ENCODE results near the gene NRG3.
A peak's percentile ranks its signal among the peaks of the same experiment; 100 is the strongest.

NRG3 gene

GRCh38 chr10:81848931-81849330, 26.1 kb upstream of the NRG3 start:
- no peak for DNase-seq (ENCODE audit: low read depth)
- H3K4me3 ChIP-seq (ENCODE audit: low read depth, low read length) = no peak overlapping the region
- TF ChIP-seq CTCF (IDR thresholded peaks at IDR 0.05; ENCODE audit: insufficient read depth, low read depth, low read length, missing control alignments) = no peak

- DNase-seq (ENCODE audit: low read depth) = no peak
- TF ChIP-seq CTCF (IDR thresholded peaks at IDR 0.05; ENCODE audit: insufficient read depth, low read depth, low read length, missing control alignments) = no peak
- no peak overlapping the region for H3K4me3 ChIP-seq (ENCODE audit: low read depth, low read length)
Observed at GRCh38 chr10:81862596-81862995, 12.4 kb upstream of the NRG3 start.

- H3K4me3 ChIP-seq (ENCODE audit: low read depth, low read length) = no peak overlapping the region
- TF ChIP-seq CTCF (IDR thresholded peaks at IDR 0.05; ENCODE audit: insufficient read depth, low read depth, low read length, missing control alignments) = no peak
- DNase-seq (ENCODE audit: low read depth) = no peak
Observed at GRCh38 chr10:81863771-81864170, 11.2 kb upstream of the NRG3 start.

GRCh38 chr10:81865581-81865980, 9.4 kb upstream of the NRG3 start:
- no peak overlapping the region for H3K4me3 ChIP-seq (ENCODE audit: low read depth, low read length)
- TF ChIP-seq CTCF (IDR thresholded peaks at IDR 0.05; ENCODE audit: insufficient read depth, low read depth, low read length, missing control alignments) = no peak
- DNase-seq (ENCODE audit: low read depth) = no peak

- peak; percentile 16 for DNase-seq (ENCODE audit: low read depth)
- H3K4me3 ChIP-seq (ENCODE audit: low read depth, low read length) = no peak overlapping the region
- TF ChIP-seq CTCF (IDR thresholded peaks at IDR 0.05; ENCODE audit: insufficient read depth, low read depth, low read length, missing control alignments) = no peak
Observed at GRCh38 chr10:81866753-81867152, 8.2 kb upstream of the NRG3 start.

- no peak for DNase-seq (ENCODE audit: low read depth)
- no peak for TF ChIP-seq CTCF (IDR thresholded peaks at IDR 0.05; ENCODE audit: insufficient read depth, low read depth, low read length, missing control alignments)
- no peak overlapping the region for H3K4me3 ChIP-seq (ENCODE audit: low read depth, low read length)
Observed at GRCh38 chr10:81870472-81870871, 4.5 kb upstream of the NRG3 start.

GRCh38 chr10:81871558-81871957, 3.4 kb upstream of the NRG3 start:
- H3K4me3 ChIP-seq (ENCODE audit: low read depth, low read length) = no peak overlapping the region
- no peak for DNase-seq (ENCODE audit: low read depth)
- TF ChIP-seq CTCF (IDR thresholded peaks at IDR 0.05; ENCODE audit: insufficient read depth, low read depth, low read length, missing control alignments) = no peak

All from GM12865 (cell line).